HG03064 (cell line): ENCODE results near the gene ARL15.

Experiments
- ATAC-seq: cut with Tn5 transposase; IDR thresholded peaks from one replicate; pipeline ENCODE4 v1.9.1; 2021; ENCODE audit warnings: low read depth; ENCODE audit not compliant: unreplicated experiment

ARL15 gene

GRCh38 chr5:54214722-54215121 is 95.7 kb downstream of the ARL15 start:
- no peak for ATAC-seq

DNA sequence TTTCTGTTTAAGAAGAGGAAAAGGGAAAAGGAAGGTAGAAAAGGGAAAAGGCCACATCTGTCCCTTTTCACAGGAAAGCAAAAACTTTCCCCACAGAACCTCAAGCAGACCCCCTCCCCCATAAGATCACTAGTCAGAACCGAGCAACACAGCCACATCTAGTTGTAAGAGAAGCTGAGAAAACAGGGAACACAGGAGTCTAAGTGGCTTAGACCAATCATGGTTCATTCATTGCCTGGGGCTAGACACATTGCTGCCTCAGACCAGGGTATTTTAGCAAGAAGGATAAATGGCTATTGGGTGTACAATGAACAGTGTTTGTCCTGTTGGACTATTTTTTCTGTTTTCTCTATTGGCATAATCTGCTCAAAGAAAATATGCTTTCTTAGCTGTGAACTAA is 98.0 kb downstream of the ARL15 start:
- ATAC-seq: no peak

GRCh38 chr5:54211912-54212311 is 98.5 kb downstream of the ARL15 start:
- ATAC-seq: no peak

- ATAC-seq: no peak
Observed at GRCh38 chr5:54207566-54207965, 102.8 kb downstream of the ARL15 start.

- ATAC-seq: no peak
Observed at GRCh38 chr5:54206580-54207229, 103.7 kb downstream of the ARL15 start.

GRCh38 chr5:54205918-54206317 is 104.5 kb downstream of the ARL15 start:
- no peak for ATAC-seq

GRCh38 chr5:54205453-54205852 is 104.9 kb downstream of the ARL15 start:
- ATAC-seq: no peak

DNA sequence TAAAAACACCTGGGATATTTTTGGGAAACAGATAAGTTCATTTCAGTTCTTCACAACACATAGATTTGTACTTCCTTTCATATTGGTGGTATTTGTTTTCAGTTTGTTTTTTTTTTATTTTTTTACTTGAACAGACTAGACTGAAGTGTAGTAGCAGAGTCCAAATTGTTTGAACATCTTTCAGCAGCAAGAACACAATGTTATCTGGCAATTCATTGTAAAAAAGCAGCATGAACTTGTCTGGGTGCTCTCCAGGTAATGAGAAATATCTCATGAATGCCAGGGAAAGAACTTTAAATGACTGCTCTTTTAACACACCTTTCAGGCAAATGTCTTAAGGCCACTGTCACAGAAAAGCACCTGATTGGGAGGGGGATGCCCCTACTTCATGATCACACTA is 113.4 kb downstream of the ARL15 start:
- no peak for ATAC-seq

GRCh38 chr5:54195701-54196100 is 114.7 kb downstream of the ARL15 start:
- ATAC-seq: no peak

DNA sequence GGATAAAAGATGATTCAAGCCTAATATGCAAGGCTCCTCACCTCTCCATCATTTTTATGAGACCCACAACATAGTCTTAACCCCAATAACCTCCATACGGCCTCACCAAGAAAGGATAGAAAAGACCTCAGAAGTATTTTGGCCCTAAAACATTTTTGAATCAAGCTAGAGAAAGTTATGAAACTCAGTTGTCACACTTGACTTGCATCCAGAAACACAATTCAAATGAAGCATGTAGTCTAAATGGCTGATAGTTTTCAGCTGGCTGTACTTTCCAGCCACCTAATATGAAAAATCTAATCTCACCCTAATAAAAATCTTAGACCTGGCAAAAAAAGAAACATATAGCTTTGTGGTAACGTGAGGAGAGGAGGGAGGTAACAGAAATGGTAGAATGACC is 116.1 kb downstream of the ARL15 start:
- ATAC-seq: no peak

GRCh38 chr5:54187694-54188093 is 122.7 kb downstream of the ARL15 start:
- no peak for ATAC-seq

- ATAC-seq: no peak
Observed at GRCh38 chr5:54186912-54187445, 123.4 kb downstream of the ARL15 start.

GRCh38 chr5:54186108-54186507 is 124.3 kb downstream of the ARL15 start:
- no peak for ATAC-seq

- ATAC-seq: no peak
Observed at GRCh38 chr5:54184806-54185205, 125.6 kb downstream of the ARL15 start.

DNA sequence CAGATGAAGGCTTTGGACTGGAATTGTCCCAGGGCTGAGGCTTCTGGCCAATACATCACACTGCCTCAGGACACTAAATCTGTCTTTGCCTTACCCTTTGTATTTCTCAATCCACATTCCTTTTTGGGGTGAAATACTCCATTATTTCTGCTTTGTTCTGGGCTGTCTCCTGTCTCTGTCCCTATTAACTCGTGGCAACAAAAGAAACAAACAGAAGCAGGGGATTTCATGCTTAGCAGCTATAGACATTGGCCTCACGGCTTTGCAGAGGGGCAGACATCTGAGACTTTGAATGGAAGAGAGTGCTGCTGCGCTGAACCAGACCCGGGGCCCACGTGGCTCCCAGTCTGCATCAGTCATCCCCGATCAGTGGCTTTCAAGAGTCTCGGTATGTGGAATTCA is 129.7 kb downstream of the ARL15 start:
- ATAC-seq: no peak

DNA sequence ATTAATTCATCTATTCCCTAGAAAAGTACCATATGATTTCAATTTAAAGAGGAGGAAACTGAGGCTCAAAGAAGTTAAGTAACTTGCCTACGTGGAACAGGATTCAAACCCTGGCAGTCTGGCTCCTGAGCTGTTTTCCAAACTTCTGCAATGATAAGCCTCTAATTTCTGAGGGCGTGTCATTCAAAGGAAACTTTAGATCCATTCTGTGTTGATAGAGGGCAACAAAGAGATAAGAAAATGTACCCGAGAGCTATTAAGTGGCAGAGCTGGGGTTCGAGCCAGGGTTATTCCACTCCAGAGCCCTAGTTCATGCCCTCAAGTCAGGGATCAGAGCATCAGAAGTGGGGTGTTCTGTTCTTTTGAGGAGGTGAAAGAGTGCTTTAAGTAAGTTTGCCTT is 131.4 kb downstream of the ARL15 start:
- no peak for ATAC-seq

DNA sequence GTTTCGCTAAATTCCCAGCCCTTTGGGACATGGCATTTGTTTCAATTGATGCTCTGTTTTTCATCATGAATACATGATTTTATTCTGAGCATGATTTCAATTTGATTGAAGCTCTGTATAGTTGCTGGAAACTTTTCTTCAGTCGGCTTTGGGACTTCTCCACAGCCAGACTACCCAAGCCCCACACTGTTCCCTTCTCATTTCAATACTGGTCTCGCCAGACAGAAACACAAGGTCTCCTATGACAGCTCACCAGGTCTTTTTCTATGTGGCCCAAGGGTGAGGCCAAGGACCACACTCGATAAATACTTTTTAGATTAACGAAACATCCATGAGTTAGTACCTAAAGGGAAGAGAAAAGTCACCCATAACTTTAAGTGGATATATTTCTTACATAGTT is 132.2 kb downstream of the ARL15 start:
- ATAC-seq: no peak

GRCh38 chr5:54177058-54177457 is 133.3 kb downstream of the ARL15 start:
- ATAC-seq: no peak

GRCh38 chr5:54176066-54176830 is 134.1 kb downstream of the ARL15 start:
- ATAC-seq: no peak

- no peak for ATAC-seq
Observed at GRCh38 chr5:54173251-54173650, 137.1 kb downstream of the ARL15 start.

DNA sequence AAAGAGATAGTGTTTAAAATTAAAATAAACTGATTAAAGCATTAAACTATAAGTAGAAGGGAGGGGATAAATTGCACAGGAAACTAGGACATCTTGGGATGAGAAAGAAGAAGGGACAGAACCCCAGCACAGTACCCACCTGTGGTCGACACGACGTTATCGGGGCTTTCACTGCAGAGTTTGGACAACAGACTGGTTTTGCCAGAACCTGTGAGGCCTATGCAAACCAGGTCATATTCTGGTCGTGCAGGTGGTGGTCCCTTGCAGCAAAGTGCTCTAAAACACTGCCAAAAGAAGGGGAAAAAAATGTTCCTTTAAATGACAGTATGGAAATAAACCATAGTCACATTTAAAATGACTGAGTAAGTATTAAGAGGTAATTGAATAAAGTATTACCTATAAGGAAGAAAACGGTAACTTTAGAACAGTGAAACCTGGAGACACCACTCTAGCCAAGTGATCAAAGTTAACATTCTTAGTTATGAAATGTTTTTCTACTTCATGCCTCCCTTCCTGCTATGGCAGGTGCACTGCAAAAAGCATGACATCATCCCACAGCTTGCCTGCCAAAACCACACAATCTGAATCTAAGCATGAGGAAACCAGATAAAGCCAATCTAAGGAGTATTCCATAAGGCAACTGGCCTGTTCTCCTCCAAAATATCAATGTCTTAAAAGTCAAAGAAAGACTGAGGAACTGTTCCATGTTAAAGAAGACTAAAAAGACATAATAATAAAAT is 138.6 kb downstream of the ARL15 start:
- ATAC-seq: no peak
